Stimulated activated CD8-positive, alpha-beta memory T cell treated with anti-CD3 and anti-CD28 coated beads, Interleukin-12 subunit alpha, Interleukin-12 subunit beta, amount 100 ng/mL, for 24 hours (primary cell): ENCODE results near the gene FRMD4A.

ENCODE experiments used
- DNase-seq: peaks from one replicate; pipeline ENCODE4 v3.0.0-alpha.2; 2020; ENCODE audit errors: extremely low read depth

The FRMD4A gene

DNA sequence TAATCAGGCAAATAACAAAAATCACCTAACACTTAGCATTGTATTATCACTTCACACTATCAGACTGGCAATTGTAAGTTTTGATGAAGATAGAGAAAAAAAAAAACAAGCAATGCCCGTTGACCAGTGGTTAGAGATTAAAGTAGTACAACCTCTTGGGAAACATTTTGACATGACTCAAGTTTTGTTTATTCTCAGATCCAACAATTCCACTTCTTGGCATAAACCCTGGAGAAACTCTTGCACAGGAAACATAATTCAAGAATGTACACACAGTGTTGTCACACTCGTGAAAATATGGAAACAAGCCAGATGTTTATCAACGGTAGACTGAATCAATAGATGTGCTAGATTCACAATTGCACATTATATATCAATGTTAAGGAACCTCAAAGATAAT lies 37.2 kb downstream of the FRMD4A start:
- no peak for DNase-seq

DNA sequence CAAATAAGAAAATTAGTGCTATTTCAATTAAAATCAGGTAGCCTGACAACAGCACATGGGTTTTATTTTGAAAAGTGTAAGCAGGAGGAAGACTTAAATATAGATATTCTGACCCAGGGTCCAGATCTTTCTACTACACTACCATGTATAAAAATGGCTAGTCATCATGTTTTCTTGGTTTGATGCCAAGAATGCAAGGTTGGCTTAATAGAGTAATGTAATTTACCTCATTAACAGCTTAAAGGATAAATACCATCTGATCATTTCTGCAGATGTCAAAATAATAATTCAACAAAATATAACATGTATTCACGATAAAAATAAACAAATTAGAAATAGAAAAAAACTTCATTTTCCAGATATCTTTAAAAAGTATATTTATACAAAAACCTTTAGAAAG lies 39.4 kb downstream of the FRMD4A start:
- no peak for DNase-seq

DNA sequence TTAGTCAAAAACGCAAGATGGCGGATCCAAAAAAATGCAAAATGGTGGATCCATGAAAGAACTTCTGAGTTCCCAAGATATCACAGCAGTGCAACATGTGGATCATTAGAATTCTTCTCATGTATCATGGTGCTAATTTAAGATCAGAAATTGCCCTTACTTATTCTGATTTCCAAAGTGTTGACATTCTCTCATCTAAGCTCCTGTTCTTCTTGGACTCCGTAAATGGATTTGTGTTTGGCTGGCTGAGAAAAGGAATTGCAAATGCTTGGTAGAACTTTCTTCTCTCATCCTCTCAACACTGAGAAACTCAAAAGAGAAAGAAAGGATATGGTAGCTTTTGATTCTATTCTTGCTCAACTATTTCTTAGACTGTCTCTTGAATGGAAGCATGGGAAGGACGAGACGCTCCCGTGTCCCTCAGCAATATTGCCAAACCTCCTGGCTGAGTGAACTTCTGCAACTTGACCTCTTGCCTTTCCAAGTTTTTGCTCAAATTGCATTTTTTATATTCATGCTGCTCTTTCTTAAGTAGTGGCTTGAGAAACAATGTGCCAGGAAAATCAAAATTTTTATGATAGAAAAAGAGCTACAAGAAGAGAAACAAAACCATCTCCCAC lies 44.7 kb downstream of the FRMD4A start:
- DNase-seq = no peak

DNA sequence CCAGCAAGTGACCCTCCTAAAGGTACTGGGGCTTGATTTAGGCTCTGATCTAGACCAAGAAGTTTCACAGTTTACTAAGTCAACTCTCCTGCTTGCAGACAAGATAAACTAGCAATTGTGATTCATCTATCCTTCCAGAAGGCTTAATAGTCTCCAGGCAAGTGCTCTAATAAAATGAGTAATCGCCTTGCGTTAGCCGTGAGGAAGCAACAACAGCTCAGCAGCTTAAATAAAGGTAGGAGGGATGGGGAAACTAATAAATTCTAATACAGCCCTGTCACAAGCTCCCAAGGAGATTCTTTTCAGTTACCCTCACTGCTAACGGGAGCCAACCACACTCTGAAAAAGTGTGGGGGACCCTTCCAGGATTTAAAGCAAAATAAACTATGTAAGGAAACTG lies 48.4 kb downstream of the FRMD4A start:
- no peak for DNase-seq

DNA sequence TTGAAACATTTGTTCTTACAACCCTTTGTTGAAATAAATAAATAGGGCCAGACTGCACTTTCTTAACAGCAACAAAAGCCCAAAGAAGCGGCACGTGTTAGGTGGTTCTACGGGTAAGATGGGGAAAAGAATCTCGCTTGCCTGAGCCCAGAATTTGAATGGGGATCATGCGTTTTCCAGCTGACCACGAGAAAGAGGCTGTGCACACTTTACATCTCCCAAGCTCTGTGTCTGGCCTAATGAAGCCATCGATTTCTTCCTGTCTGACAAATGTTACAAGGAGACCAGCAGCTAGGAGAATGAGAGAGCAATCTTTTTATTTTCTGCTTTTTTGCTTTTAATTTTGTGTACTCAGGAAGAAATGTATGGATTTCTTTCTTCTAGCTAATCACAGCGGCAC lies 52.2 kb downstream of the FRMD4A start:
- no peak for DNase-seq

DNA sequence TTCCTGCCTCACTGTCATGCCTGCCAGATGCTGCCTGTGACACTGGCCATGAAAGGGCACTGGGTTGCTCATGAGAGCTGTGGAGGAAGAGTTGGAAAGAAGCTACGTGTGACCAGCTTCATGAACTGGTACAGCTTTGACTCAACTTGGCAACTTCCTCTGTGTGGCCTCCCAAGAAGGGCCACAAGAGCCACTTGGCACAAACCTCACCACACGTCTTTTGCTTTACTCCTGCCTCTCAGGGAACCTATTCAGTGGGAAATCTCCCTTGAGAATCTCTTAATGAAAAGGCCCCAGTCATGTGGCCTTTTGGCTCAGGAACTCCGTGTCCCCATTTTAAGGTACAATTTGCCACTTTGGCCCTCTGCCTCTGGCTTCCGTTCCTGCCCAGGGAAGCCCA lies 54.5 kb downstream of the FRMD4A start:
- DNase-seq = no peak

DNA sequence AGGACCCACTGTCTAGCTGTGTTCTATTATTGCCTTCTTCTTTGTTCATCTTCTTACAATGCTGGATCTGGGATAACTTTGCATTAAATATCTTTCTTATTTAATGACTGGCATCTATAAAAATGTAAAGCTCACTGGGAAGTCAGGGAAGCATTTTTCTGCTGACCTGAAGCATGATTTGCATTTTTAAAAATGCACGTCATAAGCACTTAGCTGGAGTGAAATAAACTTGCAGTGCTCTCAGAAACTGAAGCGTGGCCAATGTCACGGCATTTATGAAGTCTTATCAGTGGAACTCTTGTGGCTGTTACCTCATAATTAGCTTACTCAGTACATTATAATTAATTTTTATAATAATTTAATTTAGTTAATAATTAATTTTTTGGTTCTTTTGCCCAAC lies 59.1 kb downstream of the FRMD4A start:
- DNase-seq = no peak

DNA sequence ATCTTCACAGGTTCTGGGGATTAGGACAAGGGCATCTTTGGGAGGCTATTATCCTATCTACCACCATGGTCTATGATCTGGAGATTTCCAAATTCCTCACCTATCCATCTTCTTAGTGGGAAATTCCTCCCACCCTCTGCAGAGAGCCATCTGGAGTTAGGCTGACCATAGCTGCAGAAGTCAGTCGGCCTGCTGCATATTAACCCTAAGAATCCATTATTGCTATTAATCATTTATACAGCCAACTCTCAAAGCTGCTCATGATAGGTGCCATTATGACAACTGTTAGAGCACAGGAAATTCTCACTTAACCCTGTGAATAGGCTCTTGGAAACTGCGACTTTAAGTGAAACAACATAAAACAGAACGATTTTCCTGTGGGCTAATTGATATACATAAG lies 60.4 kb downstream of the FRMD4A start:
- no peak for DNase-seq

DNA sequence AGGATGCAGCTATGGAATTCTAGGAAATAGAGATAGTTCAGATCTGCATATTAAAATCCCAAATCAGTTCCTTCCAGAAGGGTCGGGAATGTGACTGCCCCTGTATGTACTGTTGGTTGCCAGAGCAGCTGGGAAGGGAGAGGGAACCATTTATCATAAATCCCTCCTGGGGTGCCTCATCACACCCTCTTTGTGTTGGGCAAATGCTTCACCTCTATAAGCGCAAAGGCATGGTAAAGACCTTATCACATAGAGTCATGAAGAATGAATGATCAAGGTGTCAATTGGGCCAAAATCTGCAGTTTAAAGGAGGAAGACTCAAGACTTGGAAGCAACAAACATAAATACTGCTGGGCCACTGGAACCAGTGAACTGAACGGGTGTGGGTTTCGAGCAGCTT lies 65.0 kb downstream of the FRMD4A start:
- DNase-seq = no peak

DNA sequence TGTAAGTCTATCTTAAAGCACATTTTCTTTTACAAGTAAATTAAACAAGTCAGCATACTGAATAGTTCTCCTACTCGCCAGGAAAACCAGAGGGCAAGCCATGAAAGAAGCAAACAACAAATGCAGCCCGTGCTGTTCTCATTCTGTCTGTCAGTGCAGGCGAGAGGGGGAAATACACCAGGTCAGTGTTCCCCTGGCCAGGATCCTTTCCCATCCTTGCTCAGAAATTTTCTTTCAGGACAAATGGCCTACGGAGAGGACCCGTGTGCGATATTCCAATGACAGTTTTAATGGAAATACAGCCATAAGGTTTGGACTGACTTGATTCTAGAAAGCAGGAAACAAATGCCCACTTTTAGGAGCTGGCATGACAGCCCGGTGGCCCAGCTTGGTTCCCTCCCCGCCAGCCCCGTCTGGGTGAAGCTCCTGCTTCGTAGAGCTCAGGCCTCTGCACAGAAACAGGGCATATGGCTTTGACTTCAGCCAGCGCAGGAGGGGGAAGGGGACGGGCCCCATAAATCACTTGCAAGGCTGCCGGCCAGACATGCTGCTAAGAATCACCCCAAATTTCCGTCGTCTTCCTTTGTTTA lies 67.8 kb downstream of the FRMD4A start:
- no peak for DNase-seq

DNA sequence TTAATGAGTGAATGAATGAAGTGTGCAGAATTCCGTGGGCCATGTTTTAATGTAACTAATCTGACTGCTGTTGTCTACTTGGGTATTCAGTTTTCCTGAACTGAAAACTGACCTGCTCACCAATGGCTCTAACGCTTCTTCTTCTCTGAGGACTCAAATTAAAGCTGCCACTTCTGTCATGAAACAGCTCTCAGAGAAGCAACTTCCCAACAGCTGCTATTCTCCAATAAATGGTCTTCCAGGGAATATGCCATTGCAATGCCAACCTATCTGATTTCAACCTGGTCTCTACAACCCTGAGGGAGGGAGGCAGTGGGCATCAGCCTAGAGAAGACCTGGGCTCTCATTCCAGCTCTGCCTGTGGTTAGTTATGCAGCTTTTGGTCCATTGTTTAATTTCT lies 69.4 kb downstream of the FRMD4A start:
- DNase-seq = no peak

DNA sequence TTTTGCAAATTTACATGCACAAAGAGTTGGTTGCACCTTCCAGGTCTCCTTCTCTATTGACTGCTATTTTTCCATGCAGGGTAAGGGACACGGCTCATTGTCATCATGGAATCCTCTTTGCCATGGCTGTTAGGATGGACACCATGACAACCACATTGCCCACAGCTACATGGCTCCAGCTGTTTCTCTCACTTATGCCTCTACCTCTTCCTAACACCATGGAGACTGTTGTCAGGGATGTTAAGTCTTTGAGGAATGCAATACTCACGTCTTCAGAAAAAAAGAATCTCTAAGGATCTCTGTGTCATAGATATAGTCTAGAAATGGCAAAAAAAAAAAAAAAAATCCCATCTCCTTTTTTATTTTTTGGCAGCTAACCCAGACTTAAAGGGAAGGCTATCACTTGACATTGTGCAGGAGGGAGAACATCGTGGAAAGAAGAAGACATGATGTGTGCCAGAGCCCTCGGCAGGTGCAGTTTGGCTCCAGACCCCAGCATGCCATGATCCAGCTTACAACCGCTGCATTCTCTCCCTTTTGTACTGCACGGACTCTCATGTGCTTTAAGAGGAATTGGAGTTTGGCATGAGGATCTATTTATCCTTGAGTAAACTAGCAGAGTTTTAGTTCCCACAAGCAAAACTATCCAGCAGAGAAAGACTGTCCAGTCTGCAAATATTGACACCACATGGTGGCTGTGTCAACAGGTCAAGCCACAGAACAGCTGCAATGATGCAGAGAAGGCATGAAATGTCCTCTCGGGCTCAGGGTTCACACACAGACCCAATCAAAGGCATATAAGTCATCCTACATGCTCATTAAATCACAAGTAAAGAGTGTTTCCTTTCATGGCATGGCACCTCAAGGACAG lies 70.8 kb downstream of the FRMD4A start:
- no peak for DNase-seq

DNA sequence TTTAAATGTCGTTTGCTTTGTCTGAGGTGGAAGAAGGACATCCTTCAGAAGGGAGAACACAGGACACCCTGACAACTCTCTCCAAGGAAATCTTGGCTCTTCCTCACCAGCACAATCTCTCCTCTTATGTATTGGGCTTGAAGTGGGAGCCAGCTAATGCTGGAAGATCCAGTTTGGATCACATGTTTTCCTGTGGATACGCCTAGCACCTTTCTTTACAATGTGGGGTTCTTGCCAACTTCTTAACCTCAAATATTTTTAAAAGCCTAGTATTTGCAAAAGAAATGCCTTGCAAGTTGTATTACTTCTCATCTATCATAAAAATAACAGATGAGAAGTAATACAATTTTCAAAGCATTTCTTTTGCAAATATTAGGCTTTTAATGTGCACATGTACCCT lies 76.4 kb downstream of the FRMD4A start:
- no peak for DNase-seq

DNA sequence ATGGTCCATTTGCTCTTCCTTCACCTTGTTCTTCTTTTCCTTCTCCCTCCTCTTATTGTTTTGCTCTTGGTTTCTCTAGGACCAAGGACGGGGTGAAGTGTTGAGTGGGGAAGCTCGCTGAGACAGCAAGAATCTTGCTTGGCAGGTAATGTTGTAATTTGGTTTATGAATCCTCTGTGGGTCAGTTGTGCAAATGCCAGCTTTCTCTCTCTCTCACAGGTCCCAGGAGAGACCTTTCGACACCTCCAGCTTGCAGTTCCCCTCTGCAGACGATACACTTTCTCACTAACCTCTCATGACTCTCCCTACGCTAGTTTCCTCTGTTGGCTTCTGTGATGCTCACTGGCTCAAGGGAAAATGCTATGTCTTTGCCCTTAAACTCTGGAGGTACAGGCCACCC lies 77.0 kb downstream of the FRMD4A start:
- no peak for DNase-seq

DNA sequence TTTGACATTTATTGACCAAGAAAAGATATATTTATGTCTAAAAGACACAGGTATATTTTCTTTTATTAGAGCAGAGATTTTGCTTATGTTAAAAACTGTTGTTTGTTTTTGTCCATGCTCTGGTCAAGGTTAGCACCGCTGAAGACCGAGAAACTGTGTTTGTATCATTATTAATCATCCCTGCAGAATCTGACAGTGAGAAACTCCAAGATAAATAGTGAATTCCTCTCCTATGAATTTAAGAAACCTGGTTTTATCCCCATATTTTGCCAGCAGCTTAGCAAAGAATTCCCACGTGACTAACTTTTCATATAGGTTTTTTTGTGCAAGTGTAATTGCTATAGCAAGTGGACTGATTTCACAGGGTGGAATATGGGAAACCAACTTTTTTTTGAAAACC lies 77.6 kb downstream of the FRMD4A start:
- DNase-seq = no peak

DNA sequence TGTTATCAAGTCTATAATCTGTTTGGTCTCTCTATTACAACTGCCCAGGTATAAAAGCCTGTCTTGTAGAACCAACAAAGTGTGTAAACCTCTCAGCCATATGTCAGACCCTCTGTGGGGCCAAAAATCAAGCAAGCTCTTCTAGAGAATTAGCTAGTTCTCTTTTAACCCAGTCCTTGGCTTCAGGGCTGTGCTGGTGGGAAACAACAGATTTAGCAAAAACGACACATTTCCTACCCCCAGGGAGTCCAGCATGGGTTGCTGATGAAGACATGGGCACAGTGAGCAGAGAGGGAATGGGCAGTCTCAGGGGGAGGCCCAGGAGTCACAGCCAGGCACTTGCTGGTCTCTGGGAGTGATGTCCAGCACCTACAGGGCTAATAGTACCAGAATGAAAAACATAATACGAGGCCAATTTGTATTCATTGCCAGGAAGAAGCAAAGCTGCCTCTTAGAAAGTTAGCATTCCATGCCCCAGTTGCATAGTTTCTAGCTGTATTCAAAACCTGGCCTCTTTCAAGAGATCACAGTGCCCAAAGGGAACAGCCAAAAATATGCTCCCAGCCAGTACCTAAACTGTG lies 80.1 kb downstream of the FRMD4A start:
- no peak for DNase-seq

DNA sequence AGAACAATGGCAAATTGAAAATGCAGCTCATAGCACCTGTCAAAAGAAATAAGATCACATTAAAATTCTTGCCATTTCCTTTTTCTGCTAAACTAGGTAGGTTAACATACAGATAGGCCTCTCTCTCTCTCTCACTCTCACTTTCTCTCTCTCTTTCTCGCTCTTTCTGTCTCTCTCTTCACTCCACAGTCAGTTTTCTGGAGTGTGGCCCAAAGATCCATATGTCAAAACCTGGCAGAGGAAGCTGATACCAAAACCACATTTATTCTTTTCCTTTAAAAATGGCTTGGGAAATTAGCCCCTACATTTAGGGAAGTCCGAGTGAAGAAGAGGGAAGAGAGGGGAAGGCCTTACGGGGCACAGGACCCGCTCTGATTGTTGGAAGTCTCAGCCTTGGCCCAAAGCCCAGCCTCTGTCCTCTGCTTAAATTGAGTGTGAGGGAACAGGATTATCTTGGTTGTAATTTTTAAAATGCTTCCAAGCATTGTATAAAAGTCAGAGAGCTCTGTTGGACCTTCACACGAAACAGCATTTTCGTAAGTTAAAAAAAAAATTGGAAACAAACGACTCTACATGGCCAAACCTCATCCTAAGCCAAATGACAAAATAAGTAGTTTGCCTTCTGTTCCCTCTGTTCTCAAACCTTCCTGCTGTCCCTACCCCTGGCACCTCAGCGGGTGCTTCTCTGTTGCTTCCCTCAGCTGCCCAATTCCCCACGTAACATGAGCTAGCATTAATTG lies 83.2 kb downstream of the FRMD4A start:
- DNase-seq = no peak

DNA sequence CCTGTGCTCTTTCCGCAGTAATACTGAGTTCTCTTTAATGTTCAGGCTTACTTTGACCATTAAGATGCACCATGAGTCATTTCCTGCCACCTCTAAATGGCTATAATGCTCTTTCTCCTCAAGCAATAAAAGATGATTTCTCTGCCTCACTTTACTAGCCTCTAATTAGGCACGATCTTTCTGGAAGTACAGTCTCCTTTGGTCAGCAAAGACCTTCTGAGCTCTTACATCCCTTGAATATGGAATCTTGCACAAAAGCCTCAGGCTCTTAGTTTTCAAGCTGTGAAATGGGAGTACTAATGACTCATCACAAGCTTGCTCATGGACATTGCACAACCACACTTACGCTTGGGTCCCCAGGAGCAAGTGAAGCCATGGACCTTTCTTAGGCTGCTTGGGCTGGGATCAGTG lies 85.9 kb downstream of the FRMD4A start:
- DNase-seq = no peak

DNA sequence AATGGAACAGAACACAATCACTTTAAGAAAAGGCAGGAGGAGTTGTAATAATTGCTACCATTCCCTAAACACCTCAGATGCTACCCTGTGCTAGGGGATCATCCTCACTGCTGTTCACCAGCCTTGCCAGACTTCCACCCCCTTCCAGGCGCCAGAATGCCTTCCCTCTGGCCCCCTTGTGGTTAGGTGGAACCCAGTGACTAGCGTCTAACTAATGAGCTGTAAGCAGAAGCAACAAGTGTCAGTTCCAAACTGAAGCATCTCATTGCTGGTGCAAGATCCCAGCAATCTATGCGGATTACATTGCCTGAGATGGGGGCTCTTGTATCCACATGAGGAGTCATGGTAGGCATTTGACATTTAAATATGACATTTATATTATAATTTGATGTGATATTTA lies 86.6 kb downstream of the FRMD4A start:
- DNase-seq = no peak

DNA sequence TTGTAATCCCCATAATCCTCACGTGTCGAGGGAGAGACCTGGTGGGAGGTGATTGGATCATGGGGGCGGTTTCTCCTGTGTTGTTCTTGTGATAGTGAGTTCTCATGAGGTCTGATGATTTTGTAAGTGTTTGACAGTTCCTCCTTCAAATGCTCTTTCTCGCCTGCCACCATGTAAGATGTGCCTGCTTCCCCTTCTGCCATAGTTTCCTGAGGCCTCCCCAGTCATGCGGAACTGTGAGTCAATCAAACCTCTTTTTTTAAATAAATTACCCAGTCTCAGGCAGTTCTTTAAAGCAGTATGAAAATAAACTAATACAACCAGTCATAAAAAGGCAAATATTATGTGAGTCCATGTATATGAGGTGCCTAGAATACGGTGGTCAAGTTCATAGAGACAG lies 87.5 kb downstream of the FRMD4A start:
- no peak for DNase-seq

DNA sequence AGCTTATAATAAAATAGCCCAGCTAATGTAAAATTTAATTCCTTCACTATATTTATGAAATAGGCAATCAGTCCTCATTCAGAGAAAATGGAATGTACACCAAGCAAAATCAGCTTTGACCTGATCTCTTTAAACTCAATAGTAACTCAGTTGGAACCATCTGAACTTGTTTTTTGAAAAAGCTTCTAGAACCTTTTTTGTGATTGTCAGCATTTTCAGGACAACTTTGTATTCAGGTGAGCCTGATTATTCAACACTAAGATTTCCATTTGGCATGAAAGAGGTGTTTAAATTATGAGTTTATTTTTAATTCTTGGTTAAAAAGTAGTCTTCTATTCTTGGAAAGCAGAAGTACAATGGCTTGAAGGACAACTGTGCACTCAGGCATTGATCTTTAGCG lies 89.5 kb downstream of the FRMD4A start:
- no peak for DNase-seq
